Prostate gland (tissue), 2 donors: ENCODE measurements around the gene MCM10.

Experiments
- POLR2A ChIP-seq: fragments of 450-650 bp; IDR thresholded peaks from one replicate; pipeline ENCODE4 v1.6.1; 2016; ENCODE audit warnings: antibody characterized with exemption, mild to moderate bottlenecking
- POLR2AphosphoS5 ChIP-seq: sonication (generic); formaldehyde crosslinking; IDR thresholded peaks from one replicate; pipeline ENCODE4 v1.6.1; 2017; ENCODE audit warnings: antibody characterized with exemption
- TF ChIP-seq, protein P1 (sequence below), 4 experiments: fragments of 200-600 bp in 2 of 4; fragments of 450-650 bp in 2 of 4; sonication (generic) in 2 of 4; IDR thresholded peaks; 1 replicate in 3 of 4; 2 replicates in 1 of 4; pipeline ENCODE4 v1.5.1; 2016 to 2019; ENCODE audit warnings: antibody characterized with exemption in 4 of 4, mild to moderate bottlenecking in 2 of 4, moderate library complexity in 2 of 4

GRCh38 chr10:13184276-13184675 lies 22.9 kb downstream of the MCM10 start:
- TF ChIP-seq POLR2AphosphoS5 (no peak), POLR2A (no peak)
- TF ChIP-seq, protein P1, sequence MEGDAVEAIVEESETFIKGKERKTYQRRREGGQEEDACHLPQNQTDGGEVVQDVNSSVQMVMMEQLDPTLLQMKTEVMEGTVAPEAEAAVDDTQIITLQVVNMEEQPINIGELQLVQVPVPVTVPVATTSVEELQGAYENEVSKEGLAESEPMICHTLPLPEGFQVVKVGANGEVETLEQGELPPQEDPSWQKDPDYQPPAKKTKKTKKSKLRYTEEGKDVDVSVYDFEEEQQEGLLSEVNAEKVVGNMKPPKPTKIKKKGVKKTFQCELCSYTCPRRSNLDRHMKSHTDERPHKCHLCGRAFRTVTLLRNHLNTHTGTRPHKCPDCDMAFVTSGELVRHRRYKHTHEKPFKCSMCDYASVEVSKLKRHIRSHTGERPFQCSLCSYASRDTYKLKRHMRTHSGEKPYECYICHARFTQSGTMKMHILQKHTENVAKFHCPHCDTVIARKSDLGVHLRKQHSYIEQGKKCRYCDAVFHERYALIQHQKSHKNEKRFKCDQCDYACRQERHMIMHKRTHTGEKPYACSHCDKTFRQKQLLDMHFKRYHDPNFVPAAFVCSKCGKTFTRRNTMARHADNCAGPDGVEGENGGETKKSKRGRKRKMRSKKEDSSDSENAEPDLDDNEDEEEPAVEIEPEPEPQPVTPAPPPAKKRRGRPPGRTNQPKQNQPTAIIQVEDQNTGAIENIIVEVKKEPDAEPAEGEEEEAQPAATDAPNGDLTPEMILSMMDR (IDR thresholded peaks at IDR 0.05): no peak
